Muscle layer of duodenum (tissue), 2 donors: ENCODE measurements around the gene OR52K1.
"Not testable (repeated sequence)": the region's sequence is repeated elsewhere in the genome, so short reads cannot be mapped to it uniquely, and the experiment has no call there.

Experiments
- H3K27ac ChIP-seq: one replicate; pipeline ENCODE4 v1.7.0; 2013; ENCODE audit warnings: mild to moderate bottlenecking, low read length
- H3K27me3 ChIP-seq: one replicate; pipeline ENCODE4 v1.7.0; 2013; ENCODE audit warnings: low read depth, mild to moderate bottlenecking, control low read depth, low read length
- H3K36me3 ChIP-seq, 2 donors: one replicate each; pipeline ENCODE4 v1.7.0; 2013; ENCODE audit warnings: low read length in 2 of 2, control low read depth in 1 of 2, mild to moderate bottlenecking in 1 of 2; ENCODE audit not compliant: insufficient read depth in 2 of 2, control insufficient read depth in 1 of 2
- H3K4me1 ChIP-seq, 2 donors: one replicate each; pipeline ENCODE4 v1.7.0; 2013; ENCODE audit warnings: low read length in 2 of 2, mild to moderate bottlenecking in 2 of 2, control low read depth in 1 of 2, moderate library complexity in 1 of 2; ENCODE audit not compliant: insufficient read depth in 2 of 2, control insufficient read depth in 1 of 2
- H3K4me3 ChIP-seq, 2 donors: one replicate each; pipeline ENCODE4 v1.7.0; 2013; ENCODE audit warnings: low read length in 2 of 2, low read depth in 1 of 2, mild to moderate bottlenecking in 1 of 2
- H3K9me3 ChIP-seq, 2 donors: one replicate each; pipeline ENCODE4 v1.7.0; 2013; ENCODE audit warnings: low read length in 2 of 2, control low read depth in 1 of 2, mild to moderate bottlenecking in 1 of 2; ENCODE audit not compliant: control insufficient read depth in 1 of 2
- donor health status: healthy.

The OR52K1 gene

DNA sequence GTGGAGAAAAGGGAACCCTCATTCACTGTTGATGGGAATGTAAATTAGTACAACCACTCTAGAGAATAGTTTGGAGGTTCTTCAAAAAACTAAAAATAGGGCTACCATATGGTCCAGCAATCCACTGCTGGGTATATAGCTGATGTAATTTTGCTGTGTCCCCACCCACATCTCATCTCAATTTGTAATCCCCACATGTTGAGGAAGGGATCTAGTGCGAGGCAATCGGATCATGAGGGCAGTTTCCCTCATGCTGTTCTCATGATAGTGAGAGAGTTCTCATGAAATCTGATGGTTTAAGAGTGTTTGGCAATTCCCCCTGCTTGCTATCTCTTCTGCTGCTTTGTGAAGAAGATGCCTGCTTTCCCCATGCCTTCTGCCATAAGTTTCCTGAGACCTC lies 45.5 kb downstream of the OR52K1 start:
- Histone ChIP-seq H3K27ac (no peak overlapping the region), H3K9me3 (no peaks in the 10 kb centered on the region), H3K4me1 (no peaks in the 10 kb centered on the region), H3K4me3 (no peak overlapping the region), H3K36me3 (no peaks in the 10 kb centered on the region), H3K27me3 (no peaks in the 10 kb centered on the region)

DNA sequence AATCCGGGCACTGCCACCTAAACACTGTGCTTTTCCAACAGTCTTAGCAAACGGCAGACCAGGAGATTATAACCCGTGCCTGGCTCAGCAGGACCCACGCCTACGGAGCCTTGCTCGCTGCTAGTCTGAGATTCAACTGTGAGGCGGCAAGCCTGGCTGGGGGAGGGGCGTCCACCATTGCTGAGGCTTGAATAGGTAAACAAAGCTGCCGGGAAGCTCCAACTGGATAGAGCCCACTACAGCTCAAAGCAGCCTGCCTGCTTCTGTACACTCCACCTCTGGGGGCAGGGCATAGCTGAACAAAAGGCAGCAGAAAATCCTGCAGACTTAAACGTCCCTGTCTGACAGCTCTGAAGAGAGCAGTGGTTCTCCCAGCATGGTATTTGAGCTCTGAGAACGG lies 49.2 kb downstream of the OR52K1 start:
- not testable (repeated sequence) for H3K36me3 ChIP-seq

GRCh38 chr11:4539603-4540219 lies 57.3 kb downstream of the OR52K1 start:
- Histone ChIP-seq H3K4me1 (no peaks in the 10 kb centered on the region), H3K9me3 (no peaks in the 10 kb centered on the region), H3K27ac (no peak overlapping the region), H3K4me3 (no peak overlapping the region), H3K27me3 (no peaks in the 10 kb centered on the region), H3K36me3 (no peaks in the 10 kb centered on the region)

More for the DNA sequence above, 49.2 kb downstream of the OR52K1 start:
- H3K27me3 ChIP-seq, H3K9me3 ChIP-seq, H3K4me1 ChIP-seq, H3K4me3 ChIP-seq, H3K27ac ChIP-seq: not testable (repeated sequence)

DNA sequence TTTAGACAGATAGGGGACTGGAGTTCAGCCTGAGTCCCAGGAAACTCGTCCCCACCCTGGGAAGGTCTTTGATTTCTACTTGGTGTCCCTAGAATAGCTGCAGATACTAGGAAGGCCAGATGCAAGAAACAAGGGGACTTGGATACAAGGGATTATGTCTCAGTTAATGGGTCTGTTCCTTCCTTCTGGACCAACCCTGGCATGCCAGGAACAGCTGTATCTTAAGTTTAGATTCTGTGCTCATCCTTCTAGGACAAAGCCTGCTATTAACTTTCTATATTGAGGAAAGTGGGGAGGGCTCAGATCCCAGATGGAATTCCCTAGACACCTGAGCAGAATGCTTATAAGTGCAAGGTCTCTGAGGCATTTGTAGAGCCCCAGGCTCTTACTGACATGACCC lies 58.6 kb downstream of the OR52K1 start:
- Histone ChIP-seq H3K4me1 (no peaks in the 10 kb centered on the region), H3K4me3 (no peak overlapping the region), H3K36me3 (no peaks in the 10 kb centered on the region), H3K27me3 (no peaks in the 10 kb centered on the region), H3K9me3 (no peaks in the 10 kb centered on the region), H3K27ac (no peak overlapping the region)
